SJCRH30 (cell line): Measurements from ENCODE around the gene ZFYVE28. TPM values are rescaled to one million over a fixed set of nuclear protein-coding genes. Genes with fewer than 3 reads are reported as not detected.
A peak's percentile ranks its signal among the peaks of the same experiment; 100 is the strongest.

ENCODE experiments used
- DNase-seq, 2 experiments: peaks; one replicate each; pipeline ENCODE4 v3.0.0-alpha.2; 2015 to 2020
- H3K27ac ChIP-seq: fragments of 250-450 bp; sonication (Bioruptor Pico); 2 replicates; pipeline ENCODE4 v1.5.1; 2020; ENCODE audit warnings: mild to moderate bottlenecking, moderate library complexity
- H3K27me3 ChIP-seq: fragments of 250-450 bp; sonication (Bioruptor Pico); 2 replicates; pipeline ENCODE4 v1.5.1; 2020; ENCODE audit warnings: mild to moderate bottlenecking, moderate library complexity
- H3K36me3 ChIP-seq: fragments of 250-450 bp; sonication (Bioruptor Pico); 2 replicates; pipeline ENCODE4 v1.5.1; 2020; ENCODE audit warnings: mild to moderate bottlenecking, moderate library complexity
- H3K4me1 ChIP-seq: fragments of 250-450 bp; sonication (Bioruptor Pico); 2 replicates; pipeline ENCODE4 v1.5.1; 2020; ENCODE audit warnings: mild to moderate bottlenecking, moderate library complexity
- H3K4me3 ChIP-seq: fragments of 250-450 bp; sonication (Bioruptor Pico); 2 replicates; pipeline ENCODE4 v1.5.1; 2020; ENCODE audit warnings: mild to moderate bottlenecking, moderate library complexity
- H3K9me3 ChIP-seq: fragments of 250-450 bp; sonication (Bioruptor Pico); replicated peaks from 2 replicates; pipeline ENCODE4 v1.5.1; 2020; ENCODE audit warnings: mild to moderate bottlenecking, moderate library complexity
- total RNA-seq: library from RNA; depleted of rRNA; stranded (reverse); fragments of >200 nt; shearing (Covaris generic); gene quantifications from 2 replicates; pipeline ENCODE4 v1.2.3, GENCODE V29; 2014

ZFYVE28 gene
- total RNA-seq, 1 experiment from 2014 or later, result not detected

GRCh38 chr4:2248821-2249261 lies 169.6 kb downstream of the ZFYVE28 start:
- Histone ChIP-seq H3K27me3 (no peaks in the 10 kb centered on the region), H3K36me3 (no peaks in the 10 kb centered on the region)

GRCh38 chr4:2248044-2248780 lies 170.2 kb downstream of the ZFYVE28 start:
- no peaks in the 10 kb centered on the region for H3K4me1 ChIP-seq
- no peaks in the 10 kb centered on the region for H3K27me3 ChIP-seq
- H3K9me3 ChIP-seq, result no peaks in the 10 kb centered on the region
- no peak overlapping the region for H3K4me3 ChIP-seq
- H3K27ac ChIP-seq, result no peak overlapping the region
- peak in 1 of 2 experiments; percentile 0 for DNase-seq
- no peaks in the 10 kb centered on the region for H3K36me3 ChIP-seq

More at GRCh38 chr4:2248821-2249261, 169.6 kb downstream of the ZFYVE28 start:
- Histone ChIP-seq H3K4me1 (no peaks in the 10 kb centered on the region), H3K27ac (no peak overlapping the region), H3K9me3 (no peaks in the 10 kb centered on the region), H3K4me3 (no peak overlapping the region)
- no peak for DNase-seq

GRCh38 chr4:2247128-2248043 lies 171.1 kb downstream of the ZFYVE28 start:
- no peaks in the 10 kb centered on the region for H3K9me3 ChIP-seq
- no peaks in the 10 kb centered on the region for H3K4me1 ChIP-seq
- no peak overlapping the region for H3K4me3 ChIP-seq
- DNase-seq, result peak; percentile 1 to 3
- H3K36me3 ChIP-seq, result no peaks in the 10 kb centered on the region
- no peak overlapping the region for H3K27ac ChIP-seq
- no peaks in the 10 kb centered on the region for H3K27me3 ChIP-seq

- Histone ChIP-seq H3K4me1 (no peaks in the 10 kb centered on the region), H3K4me3 (no peak overlapping the region), H3K27ac (no peak overlapping the region), H3K36me3 (no peaks in the 10 kb centered on the region), H3K27me3 (no peaks in the 10 kb centered on the region), H3K9me3 (no peaks in the 10 kb centered on the region)
- no peak for DNase-seq
Observed at GRCh38 chr4:2246384-2247127, 171.9 kb downstream of the ZFYVE28 start.

- Histone ChIP-seq H3K27me3 (no peaks in the 10 kb centered on the region), H3K27ac (no peak overlapping the region), H3K36me3 (no peaks in the 10 kb centered on the region), H3K9me3 (no peaks in the 10 kb centered on the region), H3K4me3 (no peak overlapping the region), H3K4me1 (no peaks in the 10 kb centered on the region)
- no peak for DNase-seq
Observed at GRCh38 chr4:2245787-2246275, 172.6 kb downstream of the ZFYVE28 start.

GRCh38 chr4:2245057-2245786 lies 173.2 kb downstream of the ZFYVE28 start:
- Histone ChIP-seq H3K36me3 (no peaks in the 10 kb centered on the region), H3K27me3 (no peaks in the 10 kb centered on the region), H3K4me3 (no peak overlapping the region), H3K9me3 (no peaks in the 10 kb centered on the region), H3K4me1 (no peaks in the 10 kb centered on the region), H3K27ac (no peak overlapping the region)
- DNase-seq, result no peak

- peaks cover 8% of the 10 kb centered on the region; the same call in 1 of the 2 replicates for H3K4me1 ChIP-seq
- H3K27ac ChIP-seq, result no peak overlapping the region
- H3K27me3 ChIP-seq, result no peaks in the 10 kb centered on the region
- no peak overlapping the region for H3K4me3 ChIP-seq
- no peaks in the 10 kb centered on the region for H3K9me3 ChIP-seq
- peak; percentile 49 to 70 for DNase-seq
- H3K36me3 ChIP-seq, result peaks cover 8% of the 10 kb centered on the region
Observed at GRCh38 chr4:2243681-2244380, 174.6 kb downstream of the ZFYVE28 start.

GRCh38 chr4:2241410-2242353 lies 176.8 kb downstream of the ZFYVE28 start, which contains the start of the genes HAUS3 and POLN:
HAUS3 (minus strand) TSS chr4:2242121; CDS start chr4:2240946, 1,175 bp downstream.
POLN (minus strand) TSS chr4:2242121; CDS start chr4:2229231, 12,890 bp downstream.
- DNase-seq, result peak; percentile 98 to 99
- Histone ChIP-seq H3K9me3 (no peaks in the 10 kb centered on the region), H3K4me1 (peaks cover 12% of the 10 kb centered on the region; the same call in 1 of the 2 replicates), H3K4me3 (peak within 1 kb of the TSS; percentile 81), H3K27me3 (no peaks in the 10 kb centered on the region), H3K36me3 (peaks cover 12% of the 10 kb centered on the region), H3K27ac (no peak within 1 kb of the TSS; the same call in 1 of the 2 replicates)

- Histone ChIP-seq H3K36me3 (peaks cover 16% of the 10 kb centered on the region), H3K27ac (no peak overlapping the region; the same call in 1 of the 2 replicates), H3K4me3 (peak overlapping the region; percentile 81), H3K27me3 (no peaks in the 10 kb centered on the region), H3K4me1 (peaks cover 12% of the 10 kb centered on the region; the same call in 1 of the 2 replicates), H3K9me3 (no peaks in the 10 kb centered on the region)
- DNase-seq, result no peak
Observed at GRCh38 chr4:2241003-2241402, 177.4 kb downstream of the ZFYVE28 start.

- H3K27ac ChIP-seq, result no peak overlapping the region
- DNase-seq, result no peak
- no peak overlapping the region for H3K4me3 ChIP-seq
- H3K4me1 ChIP-seq, result peaks cover 12% of the 10 kb centered on the region; the same call in 1 of the 2 replicates
- no peaks in the 10 kb centered on the region for H3K27me3 ChIP-seq
- H3K36me3 ChIP-seq, result peaks cover 30% of the 10 kb centered on the region
- H3K9me3 ChIP-seq, result no peaks in the 10 kb centered on the region
Observed at GRCh38 chr4:2236944-2237666, 181.3 kb downstream of the ZFYVE28 start.

- H3K27ac ChIP-seq, result no peak overlapping the region
- peaks cover 18% of the 10 kb centered on the region for H3K36me3 ChIP-seq
- DNase-seq, result no peak
- no peaks in the 10 kb centered on the region for H3K27me3 ChIP-seq
- H3K4me1 ChIP-seq, result no peaks in the 10 kb centered on the region
- H3K9me3 ChIP-seq, result no peaks in the 10 kb centered on the region
- no peak overlapping the region for H3K4me3 ChIP-seq
Observed at GRCh38 chr4:2231082-2231481, 187.4 kb downstream of the ZFYVE28 start.

- no peak for DNase-seq
- peaks cover 4% of the 10 kb centered on the region for H3K36me3 ChIP-seq
- H3K9me3 ChIP-seq, result no peaks in the 10 kb centered on the region
- H3K4me1 ChIP-seq, result no peaks in the 10 kb centered on the region
- H3K27ac ChIP-seq, result no peak overlapping the region
- no peaks in the 10 kb centered on the region for H3K27me3 ChIP-seq
- H3K4me3 ChIP-seq, result no peak overlapping the region
Observed at GRCh38 chr4:2226261-2226660, 192.2 kb downstream of the ZFYVE28 start.
